WTC11 (cell line): ENCODE data around the gene PNPLA8.

Source experiments
- IRF2 ChIP-seq: sonication (generic); formaldehyde crosslinking; IDR thresholded peaks from 2 replicates; pipeline ENCODE4 v1.8.0; 2022; ENCODE audit warnings: low read depth, missing genetic modification reagents, borderline replicate concordance
- ZBTB43 ChIP-seq: sonication (generic); formaldehyde crosslinking; IDR thresholded peaks from 2 replicates; pipeline ENCODE4 v1.8.1; 2023; ENCODE audit warnings: mild to moderate bottlenecking, missing genetic modification reagents
- ZNF423 ChIP-seq: fragments of 250-450 bp; sonication (Bioruptor Pico); IDR thresholded peaks from 2 replicates; pipeline ENCODE4 v2.1.2; 2022; ENCODE audit warnings: mild to moderate bottlenecking, moderate library complexity
- TF ChIP-seq, protein P1 (sequence below): fragments of 200-600 bp; IDR thresholded peaks from 2 replicates; pipeline ENCODE4 v1.8.0; 2022; ENCODE audit warnings: antibody characterized with exemption
- TF ChIP-seq, protein P2 (sequence below): sonication (generic); formaldehyde crosslinking; IDR thresholded peaks from 2 replicates; pipeline ENCODE4 v1.8.0; 2022; ENCODE audit warnings: mild to moderate bottlenecking, missing genetic modification reagents

DNA sequence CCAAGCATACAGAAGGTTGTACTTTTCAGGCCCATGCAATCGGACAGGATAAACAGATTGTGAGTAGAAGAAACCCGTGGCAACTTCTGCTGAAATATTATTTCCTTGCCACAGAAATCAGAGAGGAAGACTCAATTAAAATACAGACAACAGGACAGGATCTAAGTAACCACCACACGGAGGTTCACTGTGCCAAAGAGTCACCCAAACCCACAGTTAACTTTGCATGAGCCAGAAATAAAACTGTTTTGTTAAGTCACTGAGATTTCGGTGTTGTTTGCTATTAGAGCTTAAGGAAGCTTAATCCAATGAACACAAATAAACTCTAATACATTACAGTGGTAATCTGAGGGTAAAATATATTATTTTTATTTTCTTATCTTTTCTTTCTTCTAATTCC lies 14.0 kb downstream of the PNPLA8 start:
- TF ChIP-seq ZNF423 (CRISPR knock-in tag) (no peak), IRF2 (CRISPR knock-in tag) (no peak), ZBTB43 (CRISPR knock-in tag) (no peak)
- TF ChIP-seq, protein P1, sequence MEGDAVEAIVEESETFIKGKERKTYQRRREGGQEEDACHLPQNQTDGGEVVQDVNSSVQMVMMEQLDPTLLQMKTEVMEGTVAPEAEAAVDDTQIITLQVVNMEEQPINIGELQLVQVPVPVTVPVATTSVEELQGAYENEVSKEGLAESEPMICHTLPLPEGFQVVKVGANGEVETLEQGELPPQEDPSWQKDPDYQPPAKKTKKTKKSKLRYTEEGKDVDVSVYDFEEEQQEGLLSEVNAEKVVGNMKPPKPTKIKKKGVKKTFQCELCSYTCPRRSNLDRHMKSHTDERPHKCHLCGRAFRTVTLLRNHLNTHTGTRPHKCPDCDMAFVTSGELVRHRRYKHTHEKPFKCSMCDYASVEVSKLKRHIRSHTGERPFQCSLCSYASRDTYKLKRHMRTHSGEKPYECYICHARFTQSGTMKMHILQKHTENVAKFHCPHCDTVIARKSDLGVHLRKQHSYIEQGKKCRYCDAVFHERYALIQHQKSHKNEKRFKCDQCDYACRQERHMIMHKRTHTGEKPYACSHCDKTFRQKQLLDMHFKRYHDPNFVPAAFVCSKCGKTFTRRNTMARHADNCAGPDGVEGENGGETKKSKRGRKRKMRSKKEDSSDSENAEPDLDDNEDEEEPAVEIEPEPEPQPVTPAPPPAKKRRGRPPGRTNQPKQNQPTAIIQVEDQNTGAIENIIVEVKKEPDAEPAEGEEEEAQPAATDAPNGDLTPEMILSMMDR = no peak
- TF ChIP-seq, protein P2, sequence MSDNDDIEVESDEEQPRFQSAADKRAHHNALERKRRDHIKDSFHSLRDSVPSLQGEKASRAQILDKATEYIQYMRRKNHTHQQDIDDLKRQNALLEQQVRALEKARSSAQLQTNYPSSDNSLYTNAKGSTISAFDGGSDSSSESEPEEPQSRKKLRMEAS (CRISPR knock-in tag) = no peak
